KMS-11 (cell line): Measurements from ENCODE around the gene TMEM161B.
"Not testable (repeated sequence)": the region's sequence is repeated elsewhere in the genome, so short reads cannot be mapped to it uniquely, and the experiment has no call there.

Experiments used
- H2AFZ ChIP-seq: fragments of 200-600 bp; sonication (generic); 2 replicates; pipeline ENCODE4 v1.6.1; 2016; ENCODE audit warnings: antibody characterized with exemption, mixed run types, low read depth
- H3K27ac ChIP-seq: fragments of 200-600 bp; sonication (generic); 2 replicates; pipeline ENCODE4 v1.6.1; 2016; ENCODE audit warnings: mild to moderate bottlenecking, mixed run types
- H3K27me3 ChIP-seq: fragments of 200-600 bp; sonication (generic); 2 replicates; pipeline ENCODE4 v1.6.1; 2017; ENCODE audit warnings: mild to moderate bottlenecking, low read depth, mixed run types, moderate library complexity; ENCODE audit not compliant: insufficient read depth
- H3K36me3 ChIP-seq: fragments of 200-600 bp; sonication (generic); 2 replicates; pipeline ENCODE4 v1.6.1; 2017; ENCODE audit warnings: mild to moderate bottlenecking, mixed run types; ENCODE audit not compliant: insufficient read depth
- H3K4me1 ChIP-seq: fragments of 200-600 bp; sonication (generic); 2 replicates; pipeline ENCODE4 v1.6.1; 2016; ENCODE audit warnings: mild to moderate bottlenecking, low read depth, mixed run types; ENCODE audit not compliant: poor library complexity, severe bottlenecking
- H3K4me2 ChIP-seq: fragments of 200-600 bp; sonication (generic); 2 replicates; pipeline ENCODE4 v1.7.0; 2016; ENCODE audit warnings: mild to moderate bottlenecking, mixed run types
- H3K4me3 ChIP-seq: fragments of 200-600 bp; sonication (generic); IDR thresholded peaks from 2 replicates; pipeline ENCODE4 v1.6.1; 2017; ENCODE audit warnings: low read depth, low read length, mixed read lengths; ENCODE audit not compliant: insufficient read depth
- H3K79me2 ChIP-seq: fragments of 200-600 bp; sonication (generic); 2 replicates; pipeline ENCODE4 v1.6.1; 2016; ENCODE audit warnings: low read depth, mixed run types; ENCODE audit not compliant: insufficient read depth
- H3K9ac ChIP-seq: fragments of 200-600 bp; sonication (generic); 2 replicates; pipeline ENCODE4 v1.6.1; 2016; ENCODE audit warnings: mild to moderate bottlenecking, mixed run types
- H4K20me1 ChIP-seq: fragments of 200-600 bp; sonication (generic); 2 replicates; pipeline ENCODE4 v1.6.1; 2016; ENCODE audit warnings: mild to moderate bottlenecking, mixed run types; ENCODE audit not compliant: insufficient read depth
- TF ChIP-seq, protein P1 (sequence below): fragments of 200-600 bp; sonication (generic); conservative IDR thresholded peaks from 2 replicates; pipeline ENCODE4 v1.6.1; 2017; ENCODE audit warnings: low read depth, mild to moderate bottlenecking, antibody characterized with exemption, low read length, moderate library complexity, mixed read lengths

TMEM161B gene

GRCh38 chr5:88245241-88245892, 23.3 kb downstream of the TMEM161B start:
- peaks cover 19% of the 10 kb centered on the region for H3K4me1 ChIP-seq
- no peak overlapping the region for H3K4me3 ChIP-seq
- H3K79me2 ChIP-seq: peaks cover 58% of the 10 kb centered on the region
- TF ChIP-seq, protein P1, sequence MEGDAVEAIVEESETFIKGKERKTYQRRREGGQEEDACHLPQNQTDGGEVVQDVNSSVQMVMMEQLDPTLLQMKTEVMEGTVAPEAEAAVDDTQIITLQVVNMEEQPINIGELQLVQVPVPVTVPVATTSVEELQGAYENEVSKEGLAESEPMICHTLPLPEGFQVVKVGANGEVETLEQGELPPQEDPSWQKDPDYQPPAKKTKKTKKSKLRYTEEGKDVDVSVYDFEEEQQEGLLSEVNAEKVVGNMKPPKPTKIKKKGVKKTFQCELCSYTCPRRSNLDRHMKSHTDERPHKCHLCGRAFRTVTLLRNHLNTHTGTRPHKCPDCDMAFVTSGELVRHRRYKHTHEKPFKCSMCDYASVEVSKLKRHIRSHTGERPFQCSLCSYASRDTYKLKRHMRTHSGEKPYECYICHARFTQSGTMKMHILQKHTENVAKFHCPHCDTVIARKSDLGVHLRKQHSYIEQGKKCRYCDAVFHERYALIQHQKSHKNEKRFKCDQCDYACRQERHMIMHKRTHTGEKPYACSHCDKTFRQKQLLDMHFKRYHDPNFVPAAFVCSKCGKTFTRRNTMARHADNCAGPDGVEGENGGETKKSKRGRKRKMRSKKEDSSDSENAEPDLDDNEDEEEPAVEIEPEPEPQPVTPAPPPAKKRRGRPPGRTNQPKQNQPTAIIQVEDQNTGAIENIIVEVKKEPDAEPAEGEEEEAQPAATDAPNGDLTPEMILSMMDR: no peak
- no peak overlapping the region for H3K4me2 ChIP-seq
- H3K36me3 ChIP-seq: no peaks in the 10 kb centered on the region
- no peak overlapping the region for H3K27ac ChIP-seq
- no peaks in the 10 kb centered on the region; the same call in 1 of the 2 replicates for H4K20me1 ChIP-seq
- H3K27me3 ChIP-seq: no peaks in the 10 kb centered on the region
- no peak overlapping the region for H2AFZ ChIP-seq
- no peak overlapping the region for H3K9ac ChIP-seq

GRCh38 chr5:88244686-88245085, 24.0 kb downstream of the TMEM161B start:
- no peak overlapping the region for H3K27ac ChIP-seq
- no peaks in the 10 kb centered on the region for H3K27me3 ChIP-seq
- no peak overlapping the region for H3K4me3 ChIP-seq

GRCh38 chr5:88243493-88243892, 25.2 kb downstream of the TMEM161B start:
- H3K36me3 ChIP-seq, H3K4me3 ChIP-seq, H2AFZ ChIP-seq, H4K20me1 ChIP-seq, H3K4me2 ChIP-seq, H3K27me3 ChIP-seq, H3K27ac ChIP-seq, H3K9ac ChIP-seq: not testable (repeated sequence)
- Histone ChIP-seq H3K79me2 (peaks cover 39% of the 10 kb centered on the region; the same call in 1 of the 2 replicates), H3K4me1 (peaks cover 17% of the 10 kb centered on the region)

More at GRCh38 chr5:88244686-88245085, 24.0 kb downstream of the TMEM161B start:
- TF ChIP-seq, protein P1: no peak
- no peaks in the 10 kb centered on the region for H4K20me1 ChIP-seq
- no peaks in the 10 kb centered on the region for H3K36me3 ChIP-seq
- no peak overlapping the region for H3K4me2 ChIP-seq
- peaks cover 51% of the 10 kb centered on the region for H3K79me2 ChIP-seq
- H2AFZ ChIP-seq: no peak overlapping the region
- H3K9ac ChIP-seq: no peak overlapping the region
- H3K4me1 ChIP-seq: peaks cover 17% of the 10 kb centered on the region

GRCh38 chr5:88238732-88239131, 29.9 kb downstream of the TMEM161B start:
- peaks cover 5% of the 10 kb centered on the region for H3K4me1 ChIP-seq
- H3K27me3 ChIP-seq: no peaks in the 10 kb centered on the region
- H3K4me2 ChIP-seq: no peak overlapping the region
- no peaks in the 10 kb centered on the region; the same call in 1 of the 2 replicates for H3K36me3 ChIP-seq
- no peak overlapping the region for H3K4me3 ChIP-seq
- H4K20me1 ChIP-seq: no peaks in the 10 kb centered on the region
- peaks cover 6% of the 10 kb centered on the region; the same call in 1 of the 2 replicates for H3K79me2 ChIP-seq
- H3K9ac ChIP-seq: no peak overlapping the region
- H3K27ac ChIP-seq: no peak overlapping the region
- no peak overlapping the region for H2AFZ ChIP-seq
- TF ChIP-seq, protein P1: no peak
